ENCODE data around the gene MXD4. TPM values are rescaled to one million over a fixed set of nuclear protein-coding genes. Genes with fewer than 3 reads are reported as not detected.

Gene MXD4
- total RNA-seq (2022; extraction: Qiagen RNA extraction; ENCODE audit: low read depth), result 11.4 to 20.7 TPM (median 17.6 TPM) in 5 replicates

DNA sequence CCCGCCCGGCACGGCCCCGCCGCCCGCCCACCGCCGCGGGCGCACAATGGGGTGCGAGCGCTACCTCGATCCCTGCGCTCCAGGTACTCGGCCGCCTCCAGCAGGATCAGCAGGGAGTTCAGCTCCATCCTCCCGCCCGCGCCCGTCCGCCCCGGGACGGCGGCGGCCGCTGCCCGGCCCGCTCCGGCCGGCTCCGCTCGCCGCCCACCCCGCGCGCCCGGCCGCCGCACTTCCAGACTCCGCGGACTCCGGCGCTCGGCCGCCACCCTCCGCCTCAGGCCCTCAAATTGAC is at the start of gene MXD4:
MXD4 (minus strand) TSS at position 257 of the 292 bp plus-strand sequence; CDS start at position 128, 129 bp downstream.

DNA sequence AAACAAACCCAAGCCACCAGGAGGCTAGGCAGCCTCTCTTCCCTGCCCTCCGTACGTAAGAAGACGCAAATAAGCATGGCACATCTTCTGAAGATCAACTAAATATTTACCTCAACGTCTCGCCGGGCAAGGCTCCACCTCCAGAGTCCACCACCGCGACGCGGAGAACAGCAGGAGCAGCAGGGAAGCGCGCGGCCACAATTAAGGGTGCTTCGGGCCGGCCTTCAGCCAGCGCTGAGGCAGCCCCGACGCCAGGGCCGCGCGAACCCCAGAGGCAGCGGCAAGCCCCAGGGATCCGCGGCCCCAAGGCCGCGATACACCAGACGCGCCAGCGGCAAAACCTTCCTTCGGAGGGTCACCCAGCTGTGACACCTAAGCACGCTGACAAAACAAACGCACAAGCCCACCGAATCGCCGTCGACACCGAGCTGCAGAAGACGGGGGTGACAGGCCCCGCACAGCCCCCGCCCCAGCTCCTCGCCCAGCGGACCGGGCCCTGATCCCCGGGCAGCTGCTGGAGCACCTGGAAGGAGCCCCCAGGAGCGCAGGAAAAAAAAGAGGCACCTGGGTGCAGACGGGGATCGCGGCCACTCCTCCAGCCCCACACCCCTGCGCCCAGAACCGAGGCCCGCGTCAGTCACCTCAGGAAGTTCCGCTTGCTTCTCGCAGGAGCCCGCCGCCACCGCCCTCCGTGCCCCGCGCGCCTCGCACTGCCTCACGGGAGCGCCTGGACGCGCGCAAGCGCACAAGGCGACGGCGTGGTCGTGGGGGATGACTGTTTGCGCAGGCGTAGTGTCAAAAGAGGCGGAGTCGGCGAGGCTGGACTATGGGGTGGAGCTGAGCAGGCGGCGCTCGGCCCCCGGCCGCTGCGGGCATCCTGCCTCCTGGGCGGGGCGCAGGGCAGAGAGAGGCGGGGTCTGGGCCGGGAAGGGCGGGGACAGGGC is 20.2 kb downstream of the MXD4 start, which contains the start of the genes HAUS3 and POLN:
HAUS3 (minus strand) TSS at position 712 of the 944 bp plus-strand sequence. CDS start 1,175 bp downstream, outside the sequence.
POLN (minus strand) TSS at position 712 of the 944 bp plus-strand sequence. CDS start 12,890 bp downstream, outside the sequence.

Other genes starting within 250 kb of the MXD4 start
- 9.9 to 15.0 TPM (median 13.8 TPM) in 5 replicates for gene NAT8L, start 202.8 kb downstream of the MXD4 start, total RNA-seq (2022; extraction: Qiagen RNA extraction; ENCODE audit: low read depth)
- 7.1 to 7.7 TPM (median 7.4 TPM) in 5 replicates for gene HAUS3, start 20.0 kb downstream of the MXD4 start, total RNA-seq (2022; extraction: Qiagen RNA extraction; ENCODE audit: low read depth)
- gene POLN, start 20.0 kb downstream of the MXD4 start, total RNA-seq (2022; extraction: Qiagen RNA extraction; ENCODE audit: low read depth), result 0.40 to 0.79 TPM (median 0.55 TPM) in 5 replicates
- gene ZFYVE28, start 156.5 kb upstream of the MXD4 start, total RNA-seq (2022; extraction: Qiagen RNA extraction; ENCODE audit: low read depth), result 2.0 to 2.6 TPM (median 2.2 TPM) in 5 replicates
- 0.07 to 0.08 TPM in 2 of 5 replicates, not detected in the others for gene CFAP99, start 156.8 kb upstream of the MXD4 start, total RNA-seq (2022; extraction: Qiagen RNA extraction; ENCODE audit: low read depth)
- 58.7 to 87.5 TPM (median 59.6 TPM) in 5 replicates for gene RNF4, start 207.0 kb upstream of the MXD4 start, total RNA-seq (2022; extraction: Qiagen RNA extraction; ENCODE audit: low read depth)

All from A549 treated with CpdA at 1 μM for 4 hours (cell line).